HG03103 (cell line): ENCODE results near the gene GAS2L2.

ENCODE experiments used
- ATAC-seq: cut with Tn5 transposase; IDR thresholded peaks from one replicate; pipeline ENCODE4 v1.9.1; 2021; ENCODE audit warnings: low read depth; ENCODE audit not compliant: unreplicated experiment

The GAS2L2 gene

GRCh38 chr17:35730400-35731005, 22.5 kb downstream of the GAS2L2 start:
- ATAC-seq = no peak

- no peak for ATAC-seq
These were observed 23.6 kb downstream of the GAS2L2 start for GRCh38 chr17:35729405-35729833.

- no peak for ATAC-seq
These were observed 24.5 kb downstream of the GAS2L2 start for GRCh38 chr17:35728551-35728950.

- ATAC-seq = no peak
These were observed 25.4 kb downstream of the GAS2L2 start for GRCh38 chr17:35727635-35728034.

- ATAC-seq = no peak
These were observed 26.0 kb downstream of the GAS2L2 start for GRCh38 chr17:35726953-35727460.

- ATAC-seq = no peak
These were observed 26.7 kb downstream of the GAS2L2 start for GRCh38 chr17:35726127-35726952.

GRCh38 chr17:35725802-35726126, 27.3 kb downstream of the GAS2L2 start:
- ATAC-seq = no peak

- no peak for ATAC-seq
These were observed 28.0 kb downstream of the GAS2L2 start for GRCh38 chr17:35725058-35725457.

- no peak for ATAC-seq
These were observed 29.3 kb downstream of the GAS2L2 start for GRCh38 chr17:35723735-35724134.

GRCh38 chr17:35717475-35717874, 35.6 kb downstream of the GAS2L2 start:
- ATAC-seq = no peak

- ATAC-seq = no peak
These were observed 36.1 kb downstream of the GAS2L2 start for GRCh38 chr17:35716897-35717465.

GRCh38 chr17:35716173-35716572, 36.9 kb downstream of the GAS2L2 start:
- ATAC-seq = no peak

- ATAC-seq = no peak
These were observed 37.6 kb downstream of the GAS2L2 start for GRCh38 chr17:35715416-35715815.

GRCh38 chr17:35714988-35715387, 38.1 kb downstream of the GAS2L2 start:
- no peak for ATAC-seq

- ATAC-seq = no peak
These were observed 39.8 kb downstream of the GAS2L2 start for GRCh38 chr17:35713069-35713728.

- ATAC-seq = no peak
These were observed 42.1 kb downstream of the GAS2L2 start for GRCh38 chr17:35710950-35711349.

- ATAC-seq = no peak
These were observed 43.2 kb downstream of the GAS2L2 start for GRCh38 chr17:35709874-35710273.

- ATAC-seq = no peak
These were observed 44.1 kb downstream of the GAS2L2 start for GRCh38 chr17:35708951-35709350.

- no peak for ATAC-seq
These were observed 44.9 kb downstream of the GAS2L2 start for GRCh38 chr17:35708149-35708548.

GRCh38 chr17:35705705-35706104, 47.3 kb downstream of the GAS2L2 start:
- no peak for ATAC-seq

GRCh38 chr17:35705230-35705629, 47.8 kb downstream of the GAS2L2 start:
- no peak for ATAC-seq
